H9 (cell line): Measurements from ENCODE around the gene DNAAF1. TPM values are rescaled to one million over a fixed set of nuclear protein-coding genes. Genes with fewer than 3 reads are reported as not detected.

Experiments
- DNase-seq: peaks from one replicate; pipeline ENCODE4 v3.0.0-alpha.2; 2017
- H2AFZ ChIP-seq: one replicate; pipeline ENCODE4 v1.6.1; 2013; ENCODE audit warnings: mild to moderate bottlenecking, low read length, control low read depth, moderate library complexity
- H2AK5ac ChIP-seq: 2 replicates; pipeline ENCODE4 v1.6.1; 2013; ENCODE audit warnings: low read length, control low read depth, mixed read lengths; ENCODE audit not compliant: insufficient read length
- H2BK120ac ChIP-seq: one replicate; pipeline ENCODE4 v1.6.1; 2013; ENCODE audit warnings: low read depth, mild to moderate bottlenecking, low read length, control low read depth, inconsistent platforms; ENCODE audit not compliant: poor library complexity, severe bottlenecking
- H2BK12ac ChIP-seq: 2 replicates; pipeline ENCODE4 v1.6.1; 2013; ENCODE audit warnings: low read length, control low read depth, mixed read lengths, low read depth; ENCODE audit not compliant: insufficient read length
- H2BK15ac ChIP-seq: 2 replicates; pipeline ENCODE4 v1.6.1; 2013; ENCODE audit warnings: low read depth, low read length, control low read depth
- H2BK20ac ChIP-seq: one replicate; pipeline ENCODE4 v1.6.1; 2013; ENCODE audit warnings: low read depth, mild to moderate bottlenecking, low read length, control low read depth, inconsistent platforms; ENCODE audit not compliant: poor library complexity, severe bottlenecking
- H2BK5ac ChIP-seq: 2 replicates; pipeline ENCODE4 v1.6.1; 2013; ENCODE audit warnings: low read length, control low read depth, mixed read lengths; ENCODE audit not compliant: insufficient read length
- H3K14ac ChIP-seq: 2 replicates; pipeline ENCODE4 v1.6.1; 2013; ENCODE audit warnings: low read length, control low read depth; ENCODE audit not compliant: insufficient read depth
- H3K18ac ChIP-seq: 2 replicates; pipeline ENCODE4 v1.6.1; 2013; ENCODE audit warnings: low read depth, mild to moderate bottlenecking, mixed read lengths, low read length, control low read depth; ENCODE audit not compliant: insufficient read length
- H3K23ac ChIP-seq: 2 replicates; pipeline ENCODE4 v1.6.1; 2013; ENCODE audit warnings: low read length, control low read depth, mixed read lengths, low read depth; ENCODE audit not compliant: insufficient read length
- H3K23me2 ChIP-seq: 2 replicates; pipeline ENCODE4 v1.6.1; 2013; ENCODE audit warnings: low read depth, mild to moderate bottlenecking, mixed read lengths, low read length, control low read depth; ENCODE audit not compliant: insufficient read length, poor library complexity, severe bottlenecking
- H3K27ac ChIP-seq: 2 replicates; pipeline ENCODE4 v1.5.1; 2013; ENCODE audit warnings: low read length, control low read depth, mixed read lengths, low read depth; ENCODE audit not compliant: insufficient read length
- H3K27me3 ChIP-seq: 2 replicates; pipeline ENCODE4 v1.6.1; 2013; ENCODE audit warnings: low read length, control low read depth, inconsistent platforms; ENCODE audit not compliant: insufficient read depth
- H3K4ac ChIP-seq: 2 replicates; pipeline ENCODE4 v1.6.1; 2013; ENCODE audit warnings: low read depth, mild to moderate bottlenecking, control low read depth, inconsistent platforms, low read length, moderate library complexity
- H3K4me1 ChIP-seq: 2 replicates; pipeline ENCODE4 v1.6.1; 2013; ENCODE audit warnings: low read length, control low read depth, inconsistent platforms; ENCODE audit not compliant: insufficient read depth
- H3K4me2 ChIP-seq: 2 replicates; pipeline ENCODE4 v1.6.1; 2013; ENCODE audit warnings: low read length, control low read depth, mixed read lengths; ENCODE audit not compliant: insufficient read length, insufficient read depth
- H3K56ac ChIP-seq: 2 replicates; pipeline ENCODE4 v1.6.1; 2013; ENCODE audit warnings: low read depth, mild to moderate bottlenecking, mixed read lengths, low read length, control low read depth; ENCODE audit not compliant: insufficient read length
- H3K79me1 ChIP-seq: 2 replicates; pipeline ENCODE4 v1.6.1; 2013; ENCODE audit warnings: low read depth, mild to moderate bottlenecking, moderate library complexity, low read length, control low read depth, inconsistent platforms; ENCODE audit not compliant: insufficient read depth, poor library complexity, severe bottlenecking
- H3K79me2 ChIP-seq: 2 replicates; pipeline ENCODE4 v1.6.1; 2013; ENCODE audit warnings: low read length, control low read depth, inconsistent platforms; ENCODE audit not compliant: insufficient read depth
- H3K9ac ChIP-seq: 2 replicates; pipeline ENCODE4 v1.6.1; 2013; ENCODE audit warnings: low read length, control low read depth, mixed read lengths; ENCODE audit not compliant: insufficient read length; ENCODE audit errors: extremely low read depth
- H3K9me3 ChIP-seq: one replicate; pipeline ENCODE4 v1.6.1; 2013; ENCODE audit warnings: low read depth, low read length, inconsistent platforms; ENCODE audit not compliant: control insufficient read depth
- H3T11ph ChIP-seq: one replicate; pipeline ENCODE4 v1.6.1; 2013; ENCODE audit warnings: mild to moderate bottlenecking, low read length, control low read depth, inconsistent platforms
- H4K20me1 ChIP-seq: one replicate; pipeline ENCODE4 v1.6.1; 2013; ENCODE audit not compliant: control insufficient read depth, insufficient read length, insufficient read depth
- H4K5ac ChIP-seq: 2 replicates; pipeline ENCODE4 v1.6.1; 2013; ENCODE audit warnings: low read depth, mild to moderate bottlenecking, mixed read lengths, low read length, control low read depth; ENCODE audit not compliant: insufficient read length
- H4K8ac ChIP-seq: replicated peaks from 2 replicates; pipeline ENCODE4 v1.6.1; 2013; ENCODE audit warnings: low read length, control low read depth, mixed read lengths, low read depth; ENCODE audit not compliant: insufficient read length
- H4K91ac ChIP-seq: 2 replicates; pipeline ENCODE4 v1.6.1; 2013; ENCODE audit warnings: low read depth, mild to moderate bottlenecking, moderate library complexity, mixed read lengths, low read length, control low read depth; ENCODE audit not compliant: insufficient read length
- H3K27ac Mint-ChIP-seq, 3 experiments: 2 replicates in 2 of 3; 3 replicates in 1 of 3; pipeline ENCODE4 v1.8.0; 2020 to 2021; ENCODE audit warnings: mixed read lengths in 3 of 3, mild to moderate bottlenecking in 1 of 3, moderate library complexity in 1 of 3
- H3K27me3 Mint-ChIP-seq: 2 replicates; pipeline ENCODE4 v1.8.0; 2021; ENCODE audit warnings: low read depth, mild to moderate bottlenecking, moderate library complexity, mixed read lengths
- H3K36me3 Mint-ChIP-seq, 3 experiments: 2 replicates in 2 of 3; 3 replicates in 1 of 3; pipeline ENCODE4 v1.8.0; 2020 to 2021; ENCODE audit warnings: low read depth in 3 of 3, mixed read lengths in 3 of 3; ENCODE audit not compliant: insufficient read depth in 1 of 3
- H3K4me1 Mint-ChIP-seq, 2 experiments: 2 replicates each; pipeline ENCODE4 v1.8.0; 2020; ENCODE audit warnings: mixed read lengths in 2 of 2
- H3K4me3 Mint-ChIP-seq, 2 experiments: 2 replicates in 1 of 2; 3 replicates in 1 of 2; pipeline ENCODE4 v1.8.0; 2020 to 2021; ENCODE audit warnings: mild to moderate bottlenecking in 2 of 2, mixed read lengths in 2 of 2, moderate library complexity in 1 of 2
- H3K9me3 Mint-ChIP-seq, 2 experiments: 2 replicates in 1 of 2; 3 replicates in 1 of 2; pipeline ENCODE4 v1.8.0; 2020; ENCODE audit warnings: mild to moderate bottlenecking in 2 of 2, mixed read lengths in 2 of 2, moderate library complexity in 1 of 2
- WGBS: extraction: QIAGEN DNeasy Blood & Tissue Kit; methylation state at CpG from one replicate; pipeline ENCODE4 v1.1.7; 2013; ENCODE audit warnings: missing lambda C conversion rate, low lambda C conversion rate, mixed read lengths; ENCODE audit not compliant: insufficient read length; ENCODE audit errors: extremely low coverage; 5-methylcytosine and 5-hydroxymethylcytosine counted together
- total RNA-seq: library from RNA; stranded (reverse); gene quantifications from 2 replicates; pipeline ENCODE4 v1.2.1, GENCODE V29; 2021
- TF ChIP-seq, protein P1 (sequence below): fragments of 200-600 bp; sonication (generic); conservative IDR thresholded peaks from 3 replicates; pipeline ENCODE4 v1.8.0; 2021; ENCODE audit warnings: antibody characterized with exemption, mild to moderate bottlenecking

Gene DNAAF1
- total RNA-seq, 1 experiment from 2014 or later = not detected

DNA sequence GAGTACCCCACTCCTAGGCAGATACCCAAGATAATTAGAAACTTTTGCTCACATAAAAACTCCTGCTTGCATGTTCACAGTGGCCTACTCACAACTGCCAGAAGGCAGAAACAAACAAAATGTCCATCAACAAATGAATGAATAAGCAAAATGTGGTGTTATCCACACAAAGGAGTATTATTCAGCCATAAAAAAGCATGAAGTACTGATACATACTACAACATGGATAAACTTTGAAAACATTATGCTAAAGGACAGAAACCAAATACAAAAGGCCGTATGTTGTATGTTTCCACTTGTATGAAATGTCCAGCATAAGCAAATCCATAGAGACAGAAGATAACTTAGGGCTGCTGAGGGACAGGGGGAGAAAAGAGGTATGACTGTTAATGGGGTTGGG, 2.0 kb upstream of the DNAAF1 start:
- Histone ChIP-seq H2BK5ac (no peak overlapping the region), H3K56ac (no peak overlapping the region), H2BK12ac (no peak overlapping the region), H3K4ac (no peak overlapping the region), H3K27me3 (no peaks in the 10 kb centered on the region), H4K5ac (no peak overlapping the region), H3T11ph (no peak overlapping the region), H3K18ac (no peak overlapping the region), H3K79me1 (peaks cover 3% of the 10 kb centered on the region), H2BK20ac (no peak overlapping the region), H4K20me1 (no peaks in the 10 kb centered on the region), H3K14ac (no peak overlapping the region), H2BK15ac (no peak overlapping the region), H4K8ac (no peak overlapping the region), H3K27ac (no peak overlapping the region), H3K79me2 (peaks cover 4% of the 10 kb centered on the region; the same call in 1 of the 2 replicates), H3K4me1 (peaks cover 7% of the 10 kb centered on the region; the same call in 1 of the 2 replicates), H2AK5ac (no peak overlapping the region), H3K23ac (no peak overlapping the region), H3K23me2 (peaks cover 9% of the 10 kb centered on the region), H3K4me2 (peak overlapping the region; percentile 77), H2BK120ac (no peak overlapping the region), H4K91ac (no peak overlapping the region), H2AFZ (no peak overlapping the region), H3K9me3 (no peaks in the 10 kb centered on the region), H3K9ac (no peak overlapping the region)
- Mint-ChIP-seq H3K4me3 (peak overlapping the region; percentile 95 to 99; a peak in 4 of 5 replicates), H3K27ac (no peak overlapping the region), H3K4me1 (peaks cover 28 to 35% of the 10 kb centered on the region in 2 experiments), H3K36me3 (peaks cover 4 to 18% (median 6%) of the 10 kb centered on the region in 3 experiments; a peak in 6 of 7 replicates), H3K27me3 (peaks cover 16% of the 10 kb centered on the region), H3K9me3 (peaks cover 0 to 9% of the 10 kb centered on the region in 2 experiments; a peak in 1 of 5 replicates)
- no CpG with 5 or more reads among the region's 1 CpG for WGBS
- DNase-seq = no peak
- TF ChIP-seq, protein P1, sequence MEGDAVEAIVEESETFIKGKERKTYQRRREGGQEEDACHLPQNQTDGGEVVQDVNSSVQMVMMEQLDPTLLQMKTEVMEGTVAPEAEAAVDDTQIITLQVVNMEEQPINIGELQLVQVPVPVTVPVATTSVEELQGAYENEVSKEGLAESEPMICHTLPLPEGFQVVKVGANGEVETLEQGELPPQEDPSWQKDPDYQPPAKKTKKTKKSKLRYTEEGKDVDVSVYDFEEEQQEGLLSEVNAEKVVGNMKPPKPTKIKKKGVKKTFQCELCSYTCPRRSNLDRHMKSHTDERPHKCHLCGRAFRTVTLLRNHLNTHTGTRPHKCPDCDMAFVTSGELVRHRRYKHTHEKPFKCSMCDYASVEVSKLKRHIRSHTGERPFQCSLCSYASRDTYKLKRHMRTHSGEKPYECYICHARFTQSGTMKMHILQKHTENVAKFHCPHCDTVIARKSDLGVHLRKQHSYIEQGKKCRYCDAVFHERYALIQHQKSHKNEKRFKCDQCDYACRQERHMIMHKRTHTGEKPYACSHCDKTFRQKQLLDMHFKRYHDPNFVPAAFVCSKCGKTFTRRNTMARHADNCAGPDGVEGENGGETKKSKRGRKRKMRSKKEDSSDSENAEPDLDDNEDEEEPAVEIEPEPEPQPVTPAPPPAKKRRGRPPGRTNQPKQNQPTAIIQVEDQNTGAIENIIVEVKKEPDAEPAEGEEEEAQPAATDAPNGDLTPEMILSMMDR = no peak
